AG04450 (cell line): Measurements from ENCODE around the gene PAEP. TPM values are rescaled to one million over a fixed set of nuclear protein-coding genes. Genes with fewer than 3 reads are reported as not detected.

Source experiments
- CTCF ChIA-PET: fragments of 300-600, 350-600 bp; formaldehyde crosslinking; extraction: SDS; loops from one replicate; lab custom pipeline; 2022; ENCODE audit warnings: antibody characterized with exemption, inconsistent platforms; lab: Charles Lee
- POLR2A ChIA-PET: fragments of 350-600 bp; formaldehyde crosslinking; extraction: SDS; loops from one replicate; lab custom pipeline; 2021; ENCODE audit warnings: antibody characterized with exemption, inconsistent platforms; lab: Yijun Ruan, JAX
- DNase-seq: peaks from one replicate; pipeline ENCODE4 v3.0.0-alpha.2; 2011; ENCODE audit warnings: low read depth, low spot score
- H3K27ac ChIP-seq: one replicate; pipeline ENCODE4 v1.5.1; 2012; ENCODE audit warnings: low read depth, low read length, control low read depth
- H3K27me3 ChIP-seq: one replicate; pipeline ENCODE4 v1.6.0; 2012; ENCODE audit warnings: low read length; ENCODE audit not compliant: control insufficient read depth, insufficient read depth
- H3K4me3 ChIP-seq: 2 replicates; pipeline ENCODE4 v1.5.1; 2011; ENCODE audit warnings: mild to moderate bottlenecking, low read depth, low read length, control low read depth
- H3K9me3 ChIP-seq: 2 replicates; pipeline ENCODE4 v1.5.1; 2012; ENCODE audit warnings: low read length; ENCODE audit not compliant: control insufficient read depth, insufficient read depth
- polyA plus RNA-seq: library from polyadenylated mRNA; depleted of rRNA; stranded (reverse); fragments of >200 nt; gene quantifications from 2 replicates; pipeline ENCODE4 v1.2.3, GENCODE V29; 2011
- TF ChIP-seq, protein P1 (sequence below): IDR thresholded peaks from 2 replicates; pipeline ENCODE4 v1.5.1; 2011; ENCODE audit warnings: low read depth, low read length, control low read depth, inconsistent platforms

Gene PAEP
- polyA plus RNA-seq, 1 experiment = not detected

DNA sequence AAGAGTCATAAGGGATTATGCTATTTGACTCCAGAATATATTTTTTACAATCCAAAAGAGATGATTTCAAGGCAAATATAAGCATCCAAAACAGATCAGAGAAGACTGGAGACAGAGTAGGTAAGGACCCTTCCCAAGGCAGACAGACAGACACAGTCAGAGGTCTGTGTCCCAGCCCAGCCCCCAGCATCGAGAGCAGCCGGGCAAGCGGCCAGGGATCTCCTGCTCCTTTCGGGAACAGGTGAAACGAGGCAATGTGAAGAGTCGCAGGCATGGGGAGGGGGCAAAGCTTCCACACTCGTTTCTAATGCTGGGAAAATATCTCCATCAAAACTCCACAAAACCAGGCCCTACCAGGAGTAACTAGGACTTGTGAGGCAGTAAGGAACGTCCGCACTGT, 5.8 kb downstream of the PAEP start:
- no peak overlapping the region for H3K27ac ChIP-seq
- POLR2A ChIA-PET = no interaction called here
- no peak overlapping the region for H3K4me3 ChIP-seq
- CTCF ChIA-PET = no interaction called here
- H3K27me3 ChIP-seq = no peaks in the 10 kb centered on the region
- DNase-seq = no peak
- TF ChIP-seq, protein P1, sequence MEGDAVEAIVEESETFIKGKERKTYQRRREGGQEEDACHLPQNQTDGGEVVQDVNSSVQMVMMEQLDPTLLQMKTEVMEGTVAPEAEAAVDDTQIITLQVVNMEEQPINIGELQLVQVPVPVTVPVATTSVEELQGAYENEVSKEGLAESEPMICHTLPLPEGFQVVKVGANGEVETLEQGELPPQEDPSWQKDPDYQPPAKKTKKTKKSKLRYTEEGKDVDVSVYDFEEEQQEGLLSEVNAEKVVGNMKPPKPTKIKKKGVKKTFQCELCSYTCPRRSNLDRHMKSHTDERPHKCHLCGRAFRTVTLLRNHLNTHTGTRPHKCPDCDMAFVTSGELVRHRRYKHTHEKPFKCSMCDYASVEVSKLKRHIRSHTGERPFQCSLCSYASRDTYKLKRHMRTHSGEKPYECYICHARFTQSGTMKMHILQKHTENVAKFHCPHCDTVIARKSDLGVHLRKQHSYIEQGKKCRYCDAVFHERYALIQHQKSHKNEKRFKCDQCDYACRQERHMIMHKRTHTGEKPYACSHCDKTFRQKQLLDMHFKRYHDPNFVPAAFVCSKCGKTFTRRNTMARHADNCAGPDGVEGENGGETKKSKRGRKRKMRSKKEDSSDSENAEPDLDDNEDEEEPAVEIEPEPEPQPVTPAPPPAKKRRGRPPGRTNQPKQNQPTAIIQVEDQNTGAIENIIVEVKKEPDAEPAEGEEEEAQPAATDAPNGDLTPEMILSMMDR = no peak
- H3K9me3 ChIP-seq = peaks cover 24% of the 10 kb centered on the region

DNA sequence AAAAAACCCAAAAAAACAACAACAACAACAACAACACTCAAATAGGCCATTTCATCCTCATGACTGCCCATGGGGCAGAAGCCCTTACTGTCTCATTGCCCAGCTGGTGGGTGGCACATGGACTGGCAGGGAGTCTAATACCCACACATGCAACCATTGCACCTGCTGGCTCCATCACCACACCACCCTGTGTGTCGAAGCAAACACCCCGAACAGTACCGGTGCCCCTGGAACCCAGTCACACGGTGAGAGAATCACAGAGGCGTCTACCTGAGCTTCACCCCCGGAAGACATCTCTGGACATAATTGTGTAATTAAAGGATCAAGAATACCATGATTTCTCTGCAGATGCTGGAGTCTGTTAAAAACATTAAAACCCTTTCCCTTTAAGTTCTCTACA, 6.5 kb downstream of the PAEP start:
- no peak overlapping the region for H3K27ac ChIP-seq
- H3K4me3 ChIP-seq = no peak overlapping the region
- no peak for DNase-seq
- ChIA-PET POLR2A (no interaction called here), CTCF (no interaction called here)
- H3K27me3 ChIP-seq = no peaks in the 10 kb centered on the region
- TF ChIP-seq, protein P1 = no peak
- H3K9me3 ChIP-seq = peaks cover 17% of the 10 kb centered on the region

DNA sequence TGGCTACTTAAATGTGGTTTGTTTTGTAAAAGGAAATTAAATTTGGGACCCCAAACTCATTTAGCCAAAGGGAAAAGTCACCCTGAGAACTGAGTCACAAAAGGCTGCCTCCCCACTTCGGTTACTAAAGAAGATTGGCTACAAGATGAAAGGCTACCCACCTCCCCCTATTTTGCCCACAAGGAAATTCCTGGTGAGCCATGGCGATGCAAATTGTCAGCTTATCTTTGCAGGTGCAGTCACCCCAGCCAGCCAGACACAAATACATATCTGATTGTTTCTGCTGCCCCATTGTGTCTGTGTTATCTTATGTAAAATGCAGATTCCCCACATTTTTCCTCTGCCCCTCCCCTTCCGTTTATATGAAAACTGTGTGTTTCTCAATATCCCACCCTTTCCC, 8.9 kb downstream of the PAEP start:
- CTCF ChIA-PET = no interaction called here
- Histone ChIP-seq H3K27me3 (no peaks in the 10 kb centered on the region), H3K27ac (no peak overlapping the region), H3K4me3 (no peak overlapping the region), H3K9me3 (peaks cover 15% of the 10 kb centered on the region)
- POLR2A ChIA-PET = no interaction called here
- DNase-seq = no peak
- TF ChIP-seq, protein P1 = no peak

DNA sequence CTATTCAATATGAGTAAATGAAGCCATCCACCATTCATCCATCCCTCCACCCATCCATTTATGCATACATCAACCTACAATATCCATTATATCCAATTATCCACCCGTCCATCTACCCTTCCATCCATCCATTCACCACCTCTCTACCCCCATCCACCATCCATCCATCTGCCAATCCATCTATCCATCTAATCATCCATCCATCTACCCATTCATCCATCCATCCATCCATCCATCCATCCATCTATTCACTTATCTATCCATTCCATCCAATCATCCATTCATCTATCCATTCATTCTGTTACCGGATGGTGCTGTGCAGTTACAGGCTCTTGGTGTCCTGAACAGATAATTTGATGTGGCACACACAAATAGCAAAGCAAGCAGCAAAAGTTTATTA, 10.7 kb downstream of the PAEP start:
- POLR2A ChIA-PET = interaction anchor here (0.6 kb wide), 1 partner anchor 695 kb away, joined by 3 read pairs; no protein-coding TSS in a partner anchor
- peaks cover 22% of the 10 kb centered on the region for H3K9me3 ChIP-seq
- no peak overlapping the region for H3K27ac ChIP-seq
- DNase-seq = no peak
- TF ChIP-seq, protein P1 = no peak
- H3K27me3 ChIP-seq = no peaks in the 10 kb centered on the region
- no peak overlapping the region for H3K4me3 ChIP-seq
- CTCF ChIA-PET = no interaction called here

DNA sequence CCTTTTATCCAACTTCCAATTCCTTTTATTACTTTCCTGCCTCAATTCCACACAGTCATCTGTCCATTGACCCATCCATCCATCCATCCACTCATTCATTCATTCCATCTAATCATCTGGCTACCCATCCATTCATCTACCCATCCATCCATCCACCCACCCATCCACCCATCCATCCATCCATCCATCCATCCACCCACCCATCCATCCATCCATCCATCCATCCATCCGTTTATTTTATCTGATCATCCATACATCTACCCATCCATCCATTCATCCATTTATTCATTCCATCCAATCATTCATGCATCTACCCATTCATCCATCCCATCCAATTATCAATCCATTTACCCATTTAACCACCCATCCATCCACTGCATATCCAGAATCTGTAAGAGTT, 11.6 kb downstream of the PAEP start:
- Histone ChIP-seq H3K27me3 (no peaks in the 10 kb centered on the region), H3K9me3 (peaks cover 22% of the 10 kb centered on the region), H3K4me3 (no peak overlapping the region), H3K27ac (no peak overlapping the region)
- no peak for DNase-seq
- TF ChIP-seq, protein P1 = no peak
- CTCF ChIA-PET = no interaction called here
- POLR2A ChIA-PET = no interaction called here
